GM21447 (cell line): Measurements from ENCODE around the gene FAM118A.
"Not testable (repeated sequence)": the region's sequence is repeated elsewhere in the genome, so short reads cannot be mapped to it uniquely, and the experiment has no call there.

Experiments used
- ATAC-seq: cut with Tn5 transposase; IDR thresholded peaks from one replicate; pipeline ENCODE4 v1.9.1; 2021; ENCODE audit not compliant: unreplicated experiment

FAM118A gene

DNA sequence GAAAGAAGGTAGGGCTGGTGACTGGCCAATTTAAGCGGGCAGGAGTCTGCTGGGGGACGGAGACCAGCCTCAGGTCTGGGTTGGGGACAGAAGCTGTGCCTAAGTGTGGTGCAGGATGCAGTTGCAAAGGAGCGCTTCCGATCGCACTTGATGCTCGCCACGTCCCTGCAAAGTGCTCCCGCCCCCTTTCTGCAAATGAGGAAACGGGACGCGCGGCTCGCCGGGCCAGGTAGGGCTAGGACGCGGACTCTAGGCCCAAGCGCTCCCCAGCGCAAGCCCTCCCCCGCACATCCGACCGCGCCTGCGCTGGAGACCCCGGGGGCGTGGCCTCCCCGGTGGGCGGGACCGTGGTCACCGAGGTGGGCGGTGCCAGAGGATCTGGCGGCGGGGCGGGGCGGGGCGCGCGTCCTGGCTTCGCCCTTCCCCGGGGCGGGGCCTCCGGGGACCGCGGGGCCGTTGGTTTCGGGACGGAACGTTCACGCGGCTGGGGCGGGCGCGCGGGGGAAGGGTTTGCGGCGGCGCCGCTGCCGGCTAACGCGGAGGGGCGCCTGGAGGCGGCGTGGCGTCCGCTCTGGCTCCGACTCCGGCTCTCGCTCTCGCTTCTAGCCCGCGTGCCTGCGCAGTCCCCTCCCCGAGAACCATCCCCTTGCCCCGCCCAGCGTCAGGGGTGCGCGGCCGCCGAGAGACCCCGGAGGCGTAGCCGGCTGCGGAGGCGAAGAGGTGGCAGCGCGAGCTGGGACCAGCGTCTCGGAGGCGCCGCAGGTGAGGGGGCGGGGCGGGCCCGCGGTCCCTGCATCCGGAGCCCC is at the start of gene FAM118A:
TSS of gene FAM118A (plus strand) at position 513 of the 806 bp plus-strand sequence. CDS start 12,446 bp downstream, outside the sequence.
- peak; percentile 75 for ATAC-seq

DNA sequence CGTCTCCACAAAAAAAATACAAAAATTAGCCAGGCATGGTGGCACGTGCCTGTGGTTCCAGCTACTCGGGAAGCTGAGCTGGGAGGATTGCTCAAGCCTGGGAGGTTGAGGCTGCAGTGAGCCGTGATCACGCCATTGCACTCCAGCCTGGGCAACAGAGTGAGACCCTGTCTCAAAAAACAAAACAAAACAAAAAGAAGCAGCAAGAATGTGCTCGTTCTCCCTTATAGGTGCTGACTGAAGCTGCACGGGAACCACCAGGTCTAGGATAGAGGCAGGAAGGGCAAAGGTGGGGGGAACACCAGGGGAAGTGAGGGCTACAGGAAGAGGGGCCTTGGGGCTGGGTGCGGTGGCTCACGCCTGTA is 49.4 kb upstream of the FAM118A start:
- ATAC-seq = not testable (repeated sequence)

GRCh38 chr22:45261407-45262088 is 48.2 kb upstream of the FAM118A start:
- ATAC-seq = no peak

GRCh38 chr22:45262195-45262930 is 47.4 kb upstream of the FAM118A start:
- no peak for ATAC-seq

DNA sequence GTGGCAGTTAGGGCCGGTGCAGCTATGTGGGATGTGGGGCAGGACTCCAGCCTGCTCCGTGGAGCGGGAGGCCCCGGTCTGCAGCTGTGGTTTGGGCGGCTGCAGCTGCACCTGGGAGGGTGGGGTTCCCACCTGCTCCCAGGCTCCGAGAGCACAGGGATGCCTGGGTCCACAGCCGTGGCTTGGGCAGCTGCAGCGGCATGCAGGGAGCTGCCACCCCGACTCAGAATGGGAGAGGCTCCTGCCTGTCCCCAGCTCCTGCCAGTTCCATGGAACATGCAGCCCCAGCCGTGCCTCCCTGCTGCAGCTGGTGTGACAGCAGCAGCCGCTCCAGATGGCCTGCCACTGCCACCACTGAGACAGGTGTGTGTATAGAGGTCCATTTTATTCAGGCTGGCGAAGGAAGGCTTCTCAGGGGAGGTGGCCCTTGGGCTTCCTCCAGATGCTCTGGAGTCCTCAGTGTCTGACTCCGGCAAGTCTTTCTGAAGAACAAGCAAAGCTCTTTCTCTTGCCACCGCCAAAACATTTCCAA is 46.7 kb upstream of the FAM118A start:
- ATAC-seq = peak; percentile 34

GRCh38 chr22:45263463-45264269 is 46.1 kb upstream of the FAM118A start:
- peak; percentile 90 for ATAC-seq

DNA sequence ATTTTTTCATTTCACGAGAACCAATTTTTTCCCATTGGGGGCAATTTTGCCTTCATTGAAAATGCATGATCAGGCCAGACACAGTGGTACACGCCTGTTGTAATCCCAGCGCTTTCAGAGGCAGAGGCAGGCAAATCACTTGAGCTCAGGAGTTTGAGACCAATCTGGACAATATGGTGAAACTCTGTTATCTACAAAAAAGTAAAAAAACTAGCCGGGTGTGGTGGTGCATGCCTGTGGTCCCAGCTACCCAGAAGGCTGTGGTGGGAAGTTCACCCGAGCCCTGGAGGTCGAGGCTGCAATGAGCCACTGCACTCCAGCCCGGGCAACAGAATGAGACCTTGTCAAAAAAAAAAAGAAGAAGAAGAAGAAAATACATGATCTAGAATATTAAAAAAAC is 44.2 kb upstream of the FAM118A start:
- ATAC-seq = no peak

DNA sequence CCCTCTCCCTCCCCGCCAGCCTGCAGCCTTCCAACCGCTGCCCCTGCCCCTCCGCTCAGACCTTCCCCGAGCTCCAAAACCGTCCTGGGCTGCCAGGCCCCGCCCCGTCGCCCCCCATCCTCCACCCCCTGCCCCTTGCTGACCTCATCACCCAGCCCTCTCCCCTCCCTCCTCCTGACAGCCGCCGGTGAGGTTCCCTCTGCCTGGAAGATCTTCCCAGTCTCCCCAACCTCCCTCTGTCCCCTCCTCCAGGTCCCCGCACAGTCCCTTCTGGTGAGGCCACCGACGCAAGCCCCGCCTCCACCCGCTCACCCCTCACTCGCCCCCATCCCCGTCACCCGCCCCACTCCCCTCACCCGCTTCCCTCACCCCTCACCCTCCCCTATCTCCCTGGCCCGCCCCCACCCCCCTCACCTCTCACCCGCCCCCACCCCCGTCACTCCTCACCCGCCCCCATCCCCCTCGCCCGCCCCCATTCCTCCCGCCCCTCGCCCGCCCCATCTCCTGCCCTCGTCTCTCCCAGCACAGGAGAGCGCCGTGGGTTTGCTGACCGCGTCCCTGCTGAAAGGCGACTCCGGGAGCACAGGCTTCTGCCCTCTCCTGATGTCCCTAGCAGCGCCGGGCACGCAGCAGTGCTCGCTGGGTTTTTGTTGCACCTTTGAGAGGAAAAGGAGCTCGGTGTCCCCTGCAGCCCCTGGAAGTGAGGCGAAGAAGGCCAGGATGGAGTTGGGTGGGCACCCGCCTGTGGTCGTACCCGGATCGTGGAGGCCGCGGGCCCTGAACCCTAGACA is 41.4 kb upstream of the FAM118A start:
- ATAC-seq = no peak

DNA sequence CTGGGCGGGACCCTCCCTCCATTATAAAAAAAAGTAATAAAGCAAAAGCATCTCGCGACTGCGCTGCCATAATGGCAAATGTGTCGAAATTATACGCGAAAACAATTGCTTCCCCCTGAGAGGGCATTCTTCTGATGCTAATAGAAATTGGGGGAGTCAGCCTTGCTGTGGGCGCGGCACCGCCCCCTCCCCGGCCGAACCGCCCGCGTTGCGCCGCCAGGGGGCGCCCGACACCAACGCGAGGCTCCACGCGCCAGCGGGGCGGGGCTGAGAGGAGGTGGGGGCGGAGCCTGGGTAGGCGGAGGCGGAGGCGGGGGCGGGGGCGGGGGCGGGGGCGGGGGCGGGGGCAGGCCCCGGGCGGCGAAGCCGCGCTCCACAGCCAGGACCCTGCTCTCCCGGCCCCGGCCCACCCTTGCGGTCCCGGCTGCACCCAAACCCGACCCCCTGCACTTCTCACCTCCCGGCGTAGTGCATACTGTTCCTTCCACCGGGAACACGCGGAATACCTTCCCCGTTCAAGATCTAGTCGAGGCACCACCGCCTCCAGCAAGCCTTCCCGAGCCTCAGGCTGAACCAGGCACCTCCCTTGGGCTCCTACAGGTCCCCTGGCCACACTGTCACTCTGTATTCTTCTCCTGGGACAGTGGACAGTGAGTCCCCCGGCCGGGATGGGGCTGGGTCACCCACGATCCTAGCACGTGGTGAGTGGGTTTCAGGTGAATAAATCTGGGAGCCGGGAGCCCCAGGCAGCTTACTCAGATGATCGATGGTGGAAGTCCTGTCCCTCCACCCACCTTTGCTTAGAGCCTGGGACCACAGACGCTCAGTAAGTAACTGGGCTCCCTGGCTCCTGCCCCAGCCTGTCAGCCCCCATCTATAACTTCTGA is 40.5 kb upstream of the FAM118A start:
- ATAC-seq = no peak

DNA sequence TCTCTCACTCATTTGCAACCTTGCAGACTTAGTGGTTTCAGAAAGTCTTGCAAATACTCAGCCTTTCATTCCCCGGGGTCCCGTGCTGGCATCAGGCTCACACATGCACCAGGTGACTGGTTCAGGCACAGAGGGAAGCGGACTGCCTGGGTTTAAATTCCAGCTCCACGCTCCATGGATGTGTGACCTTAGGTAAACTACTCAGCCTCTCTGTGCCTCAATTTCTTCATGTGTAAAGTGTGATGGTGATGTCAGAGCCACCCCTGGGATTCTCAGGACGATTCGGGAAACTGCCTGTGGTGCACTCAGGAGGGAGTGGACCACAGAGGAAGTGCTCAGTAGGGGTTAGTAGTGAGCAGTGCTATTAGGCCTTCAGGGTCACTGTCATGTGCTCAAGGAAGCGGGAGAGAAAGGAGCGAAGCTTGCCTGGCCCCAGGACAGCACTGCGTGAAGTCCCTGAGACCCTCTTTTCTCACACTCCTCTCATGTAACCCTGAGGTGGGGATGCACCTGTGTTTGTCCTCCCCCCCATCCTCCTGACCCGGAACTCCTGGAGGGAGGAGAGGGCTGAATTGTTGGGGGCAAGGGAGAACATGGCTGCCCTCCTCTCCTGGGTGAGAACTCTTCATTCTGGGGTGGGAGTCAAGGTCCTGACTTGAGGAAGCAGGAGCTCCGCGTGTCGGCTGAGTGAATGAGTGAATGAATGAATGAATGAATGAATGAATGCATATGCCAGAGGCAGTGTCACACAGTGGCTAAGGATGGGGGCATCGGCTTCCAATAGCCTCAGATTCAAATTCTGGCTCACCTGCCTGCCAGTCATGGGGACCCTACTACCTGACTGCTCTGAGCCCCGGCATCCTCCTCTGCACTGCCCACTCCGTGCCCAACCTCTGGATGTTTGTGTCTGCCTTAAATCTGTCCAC is 39.4 kb upstream of the FAM118A start:
- no peak for ATAC-seq

DNA sequence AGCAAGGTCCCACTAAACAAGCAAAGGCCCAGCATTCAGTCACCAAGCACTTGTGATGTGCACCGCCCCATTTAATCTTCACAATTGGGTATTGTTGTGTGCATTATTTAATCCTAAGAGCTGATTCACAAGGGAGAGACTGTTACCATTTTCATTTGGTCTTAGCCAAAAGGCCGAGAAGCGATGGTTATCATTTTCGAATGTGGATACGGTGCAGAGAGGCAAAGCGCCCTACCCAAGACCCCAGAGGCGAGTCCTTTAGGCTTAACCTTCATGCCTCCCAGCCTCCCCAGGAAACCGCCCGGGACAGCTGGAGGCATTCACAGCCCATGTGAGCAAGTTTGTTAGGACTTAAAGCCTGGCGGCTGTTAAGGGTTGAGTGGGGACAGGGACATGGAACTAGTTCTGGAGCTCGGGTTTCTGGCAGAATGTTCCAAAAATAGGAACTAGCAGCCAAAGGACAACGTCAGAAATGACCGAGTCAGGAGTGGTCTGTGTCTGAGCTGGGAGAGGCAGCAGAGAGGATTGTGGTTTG is 38.0 kb upstream of the FAM118A start:
- no peak for ATAC-seq

DNA sequence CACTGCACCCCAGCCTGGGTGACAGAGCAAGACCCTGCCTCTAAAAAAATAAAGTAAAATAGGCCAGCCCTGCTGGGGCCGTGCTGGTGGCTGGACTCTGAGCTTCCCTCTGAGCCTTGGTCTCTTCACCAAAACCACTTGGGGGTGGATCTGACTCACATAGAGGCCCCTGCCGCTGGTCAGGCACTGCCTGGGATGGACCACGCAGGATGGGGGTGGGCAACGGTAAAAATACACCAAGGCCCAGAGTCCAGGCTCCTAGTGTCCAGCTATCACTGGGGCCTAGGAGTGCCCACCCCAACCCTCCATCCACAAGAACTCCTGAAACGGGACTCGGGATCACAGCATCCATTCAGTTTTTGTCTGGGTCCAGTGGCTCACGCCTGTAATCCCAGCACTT is 37.2 kb upstream of the FAM118A start:
- no peak for ATAC-seq

DNA sequence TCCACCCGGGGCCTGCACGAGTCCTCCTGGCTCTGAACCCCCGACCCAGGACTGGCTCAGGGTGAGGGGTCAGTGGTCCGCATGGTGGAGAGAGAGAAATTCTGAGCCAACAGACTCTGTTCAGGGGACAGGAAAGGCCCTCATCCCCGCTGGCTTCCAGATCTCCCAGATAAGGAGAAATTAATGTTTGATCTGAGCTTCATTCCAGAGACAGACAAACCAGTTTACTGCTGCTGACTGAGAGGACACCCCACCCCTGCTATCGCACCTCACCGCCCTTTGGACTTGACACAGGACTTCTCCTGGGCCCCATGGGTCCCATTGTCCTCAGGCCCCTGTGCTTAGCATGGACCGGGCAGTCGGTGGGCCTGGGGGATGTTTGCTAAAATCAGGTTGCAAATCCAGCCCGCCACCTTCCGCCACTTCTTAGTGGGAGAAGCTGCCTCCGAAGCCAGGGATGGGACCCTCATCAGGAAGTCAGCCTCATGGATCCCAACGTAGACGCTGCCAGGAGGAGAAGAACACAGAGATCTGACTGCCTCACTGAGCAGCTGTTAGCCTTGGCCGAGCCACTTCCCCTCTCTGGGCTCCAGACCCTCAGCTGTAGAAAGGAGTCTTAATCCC is 36.2 kb upstream of the FAM118A start:
- ATAC-seq = no peak

- ATAC-seq = no peak
Observed at GRCh38 chr22:45276507-45277105, 33.1 kb upstream of the FAM118A start.

DNA sequence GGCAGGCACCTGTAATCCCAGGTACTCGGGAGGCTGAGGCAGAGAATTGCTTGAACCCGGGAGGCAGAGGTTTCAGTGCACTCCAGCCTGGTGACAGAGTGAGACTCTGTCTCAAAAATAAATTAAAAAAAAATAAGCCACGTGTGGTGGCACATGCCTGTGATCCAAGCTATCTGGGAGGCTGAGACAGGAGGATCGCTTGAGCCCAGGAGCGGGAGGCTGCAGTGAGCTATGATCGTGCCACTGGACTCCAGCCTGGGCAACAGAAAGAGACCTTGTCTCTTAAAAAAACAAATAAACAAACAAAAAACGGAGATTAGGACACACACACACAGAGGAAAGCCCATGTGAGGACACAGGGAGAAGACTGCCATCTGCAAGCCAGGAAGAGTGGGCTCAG is 32.0 kb upstream of the FAM118A start:
- ATAC-seq = not testable (repeated sequence)

DNA sequence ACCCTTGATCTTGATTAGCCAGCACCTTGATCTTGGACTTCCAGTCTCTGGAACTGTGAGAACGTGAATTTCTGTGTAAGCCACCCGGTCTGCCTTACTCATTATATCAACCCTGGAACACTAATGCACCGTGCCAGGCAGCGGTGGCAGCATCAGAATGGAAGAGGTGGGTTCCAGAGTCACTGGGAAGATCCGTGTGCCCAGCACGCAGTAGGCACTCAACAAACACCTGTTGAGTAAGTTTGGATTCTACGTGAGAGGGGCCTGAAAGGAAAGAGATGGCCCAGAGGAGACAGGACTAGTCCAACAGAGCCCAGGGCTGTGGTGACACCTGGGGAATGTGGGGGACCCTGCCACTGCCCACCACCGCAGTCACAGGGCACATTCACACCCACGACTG is 31.6 kb upstream of the FAM118A start:
- no peak for ATAC-seq

DNA sequence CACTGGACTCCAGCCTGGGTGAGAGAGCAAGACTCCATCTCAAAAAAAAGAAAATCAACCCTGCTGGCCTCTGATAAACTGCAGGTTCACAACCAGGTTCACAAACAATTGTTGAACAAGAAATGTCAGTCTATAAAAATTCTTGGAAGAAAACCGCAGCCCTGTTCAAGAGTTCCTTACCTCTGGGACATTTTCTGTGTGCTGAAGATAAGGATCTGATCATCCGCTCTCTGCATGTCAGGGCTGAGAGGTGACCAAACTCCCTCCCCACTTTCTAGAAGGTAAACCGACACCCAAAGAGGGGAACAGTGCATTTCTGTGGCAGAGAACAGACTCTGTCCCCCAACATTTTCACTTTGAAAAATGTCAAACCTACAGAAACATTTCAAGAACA is 29.1 kb upstream of the FAM118A start:
- no peak for ATAC-seq
